ENCODE measurements around the gene RPS27.
"Not testable (repeated sequence)": the region's sequence is repeated elsewhere in the genome, so short reads cannot be mapped to it uniquely, and the experiment has no call there.

Gene RPS27

DNA sequence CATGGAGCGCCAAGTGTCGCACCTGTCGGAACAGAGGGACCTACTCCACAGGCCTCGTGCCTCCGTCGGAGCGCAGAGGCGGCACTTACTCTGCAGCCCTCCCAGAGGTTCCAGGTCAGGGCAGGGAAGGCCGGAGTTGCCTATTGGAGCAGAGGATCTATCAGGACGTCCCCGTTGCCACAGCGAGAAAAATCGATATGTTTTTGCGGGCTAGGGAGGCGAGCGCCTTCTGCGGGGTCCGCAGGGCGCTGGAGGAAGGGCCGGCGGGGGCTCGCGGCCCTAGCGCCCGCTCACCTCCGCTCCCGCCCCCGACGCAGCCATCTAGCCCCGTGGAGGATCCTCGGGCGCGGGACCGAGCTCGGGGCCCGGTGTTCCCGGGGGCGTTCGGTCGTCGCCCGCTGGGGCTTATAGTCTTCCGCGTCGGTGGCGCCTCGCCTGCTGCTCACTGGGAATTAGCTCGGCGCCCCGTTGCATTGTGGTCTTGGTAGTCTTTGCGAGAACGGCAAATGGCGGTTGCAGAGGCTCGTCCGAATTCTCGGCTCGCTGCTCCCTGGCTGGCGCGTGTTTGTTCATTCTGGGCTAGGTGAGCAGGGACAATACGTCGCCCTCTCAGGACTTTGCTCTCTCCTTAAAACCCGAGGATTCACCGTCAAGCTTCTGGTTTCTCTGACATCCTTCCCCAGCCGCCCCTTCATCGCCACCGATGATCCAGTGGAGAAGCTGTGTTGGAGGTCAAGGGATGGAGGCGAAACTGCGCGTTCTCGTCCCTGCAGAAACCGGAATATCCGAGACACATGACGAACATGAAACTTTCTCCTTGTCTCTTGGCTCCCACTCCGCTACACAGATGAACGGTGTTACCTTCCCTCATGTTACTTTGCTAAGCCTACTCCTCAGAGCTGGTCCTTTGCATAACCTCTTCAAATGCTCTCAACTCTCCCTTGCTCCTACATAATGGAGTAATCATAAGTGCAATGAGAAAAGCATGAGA, 13.0 kb upstream of the RPS27 start, which contains the start of gene JTB:
JTB (minus strand) TSS at position 425 of the 991 bp plus-strand sequence; CDS start at position 3, 422 bp downstream.
- H3K27ac ChIP-seq, result peak within 1 kb of the TSS; percentile 95 to 97
- H3K4me3 ChIP-seq, result peak within 1 kb of the TSS; percentile 91
- TF ChIP-seq, protein P1, sequence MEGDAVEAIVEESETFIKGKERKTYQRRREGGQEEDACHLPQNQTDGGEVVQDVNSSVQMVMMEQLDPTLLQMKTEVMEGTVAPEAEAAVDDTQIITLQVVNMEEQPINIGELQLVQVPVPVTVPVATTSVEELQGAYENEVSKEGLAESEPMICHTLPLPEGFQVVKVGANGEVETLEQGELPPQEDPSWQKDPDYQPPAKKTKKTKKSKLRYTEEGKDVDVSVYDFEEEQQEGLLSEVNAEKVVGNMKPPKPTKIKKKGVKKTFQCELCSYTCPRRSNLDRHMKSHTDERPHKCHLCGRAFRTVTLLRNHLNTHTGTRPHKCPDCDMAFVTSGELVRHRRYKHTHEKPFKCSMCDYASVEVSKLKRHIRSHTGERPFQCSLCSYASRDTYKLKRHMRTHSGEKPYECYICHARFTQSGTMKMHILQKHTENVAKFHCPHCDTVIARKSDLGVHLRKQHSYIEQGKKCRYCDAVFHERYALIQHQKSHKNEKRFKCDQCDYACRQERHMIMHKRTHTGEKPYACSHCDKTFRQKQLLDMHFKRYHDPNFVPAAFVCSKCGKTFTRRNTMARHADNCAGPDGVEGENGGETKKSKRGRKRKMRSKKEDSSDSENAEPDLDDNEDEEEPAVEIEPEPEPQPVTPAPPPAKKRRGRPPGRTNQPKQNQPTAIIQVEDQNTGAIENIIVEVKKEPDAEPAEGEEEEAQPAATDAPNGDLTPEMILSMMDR (IDR thresholded peaks at IDR 0.05), result no peak
- DNase-seq (ENCODE audit: low spot score), result peak; percentile 89

DNA sequence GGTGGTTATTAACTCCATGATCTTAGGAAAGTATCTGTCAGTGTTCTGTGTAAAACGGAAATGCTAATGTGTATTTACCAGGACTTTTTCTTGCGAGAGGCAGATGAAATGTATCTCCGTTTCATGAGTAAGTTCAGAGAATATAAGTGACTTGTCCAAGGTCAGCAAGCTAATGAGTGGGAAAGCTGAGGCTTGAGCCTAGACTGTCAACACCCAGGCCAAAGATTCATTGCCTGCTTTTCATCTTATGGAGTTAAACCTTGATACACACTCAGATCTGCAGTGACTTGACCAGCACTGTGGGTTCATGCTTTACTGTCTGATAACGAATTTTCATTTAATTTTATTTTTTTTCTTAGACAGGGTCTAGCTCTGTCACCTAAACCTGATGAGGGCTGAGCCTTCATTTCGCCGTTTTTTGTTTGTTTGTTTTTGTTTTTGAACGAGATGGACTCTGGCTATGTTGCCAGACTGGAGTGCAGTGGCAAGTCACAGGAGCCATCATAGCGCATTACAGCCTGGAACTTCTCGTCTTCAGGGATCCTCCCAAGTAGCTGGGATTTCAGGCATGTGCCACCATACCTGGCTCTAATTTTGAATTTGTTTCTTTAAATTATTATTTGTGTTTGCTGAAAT, 12.2 kb upstream of the RPS27 start:
- TF ChIP-seq, protein P1 (IDR thresholded peaks at IDR 0.05), result no peak
- DNase-seq (ENCODE audit: low spot score), result no peak
- H3K27ac ChIP-seq, result peak overlapping the region; percentile 95 to 97
- H3K4me3 ChIP-seq, result peak overlapping the region; percentile 91

DNA sequence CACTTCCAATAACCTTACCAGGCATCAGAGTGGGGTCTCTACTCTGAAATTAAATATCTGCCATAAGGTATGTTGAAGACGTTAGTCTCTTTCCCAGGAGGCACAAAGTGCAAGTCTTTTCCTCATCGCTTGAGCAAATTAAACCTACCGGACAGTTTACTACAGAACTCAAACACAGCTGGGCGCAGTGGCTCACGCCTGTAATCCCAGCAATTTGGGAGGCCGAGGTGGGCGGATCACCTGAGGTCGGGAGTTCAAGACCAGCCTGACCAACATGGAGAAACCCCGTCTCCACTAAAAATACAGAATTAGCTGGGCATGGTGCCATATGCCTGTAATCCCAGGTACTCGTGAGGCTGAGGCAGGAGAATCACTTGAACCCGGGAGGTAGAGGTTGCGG, 11.5 kb upstream of the RPS27 start:
- not testable (repeated sequence) for H3K27ac ChIP-seq; DNase-seq (ENCODE audit: low spot score)

DNA sequence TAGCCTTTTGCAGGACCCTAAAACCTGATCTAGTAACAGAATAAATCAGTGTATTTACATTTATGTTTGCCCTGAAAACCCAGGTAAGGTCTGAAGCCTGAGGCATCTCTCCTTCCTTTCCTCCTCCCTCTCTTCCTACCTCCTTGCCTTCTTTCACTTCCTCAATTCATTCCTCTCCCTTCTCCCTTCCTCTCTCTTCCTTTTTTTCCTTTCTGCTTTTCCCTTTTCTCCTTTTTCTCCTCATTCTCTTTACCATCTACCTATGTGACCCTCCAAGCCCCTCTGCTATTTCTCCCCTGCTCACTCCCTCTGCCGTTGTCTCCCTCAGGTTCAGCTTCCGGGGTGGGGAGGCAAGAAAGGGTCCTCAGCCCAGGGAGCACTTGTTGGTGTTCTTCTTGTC, 8.8 kb upstream of the RPS27 start:
- not testable (repeated sequence) for H3K27ac ChIP-seq; H3K4me3 ChIP-seq; DNase-seq (ENCODE audit: low spot score)

More for the DNA sequence above, 11.5 kb upstream of the RPS27 start:
- H3K4me3 ChIP-seq, result not testable (repeated sequence)

DNA sequence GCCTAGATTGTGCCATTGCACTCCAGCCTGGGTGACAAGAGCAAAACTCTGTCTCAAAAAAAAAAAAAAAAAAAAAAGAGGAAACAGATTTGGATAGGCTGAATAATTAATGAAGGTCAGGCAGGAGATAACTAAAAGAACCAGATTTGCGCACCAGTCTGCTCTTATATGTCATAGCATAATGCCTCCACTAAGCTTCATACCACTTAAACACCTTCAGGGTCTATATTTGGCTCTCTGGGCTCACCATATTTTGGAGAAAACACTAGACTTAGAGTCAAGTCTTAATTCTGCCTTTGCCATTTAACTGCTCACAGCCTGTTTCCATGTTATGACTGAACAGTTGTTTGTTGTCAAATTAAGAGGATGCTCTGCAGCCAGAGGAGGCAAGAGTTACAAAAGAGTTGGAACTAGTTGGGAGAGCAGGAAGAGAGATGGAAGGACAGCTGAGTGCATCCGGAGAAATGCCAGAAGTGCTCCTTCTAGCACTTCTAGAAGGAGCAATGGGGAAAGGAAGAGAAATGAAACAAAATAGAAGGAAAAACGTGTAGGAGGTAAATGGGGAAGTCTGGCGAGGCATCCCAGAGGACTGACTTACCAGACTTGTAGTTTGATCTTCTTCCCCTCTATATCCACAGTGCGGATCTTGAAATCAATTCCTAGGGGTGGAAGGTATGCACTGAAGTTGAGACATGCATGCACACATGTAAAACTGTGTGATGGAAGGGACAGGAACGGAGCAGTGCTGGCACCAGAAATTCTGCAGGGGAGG, 6.3 kb upstream of the RPS27 start:
- H3K4me3 ChIP-seq, result peak overlapping the region; percentile 83
- peak overlapping the region in 1 of 2 donors; percentile 90 for H3K27ac ChIP-seq
- TF ChIP-seq, protein P1 (IDR thresholded peaks at IDR 0.05), result no peak
- no peak for DNase-seq (ENCODE audit: low spot score)

DNA sequence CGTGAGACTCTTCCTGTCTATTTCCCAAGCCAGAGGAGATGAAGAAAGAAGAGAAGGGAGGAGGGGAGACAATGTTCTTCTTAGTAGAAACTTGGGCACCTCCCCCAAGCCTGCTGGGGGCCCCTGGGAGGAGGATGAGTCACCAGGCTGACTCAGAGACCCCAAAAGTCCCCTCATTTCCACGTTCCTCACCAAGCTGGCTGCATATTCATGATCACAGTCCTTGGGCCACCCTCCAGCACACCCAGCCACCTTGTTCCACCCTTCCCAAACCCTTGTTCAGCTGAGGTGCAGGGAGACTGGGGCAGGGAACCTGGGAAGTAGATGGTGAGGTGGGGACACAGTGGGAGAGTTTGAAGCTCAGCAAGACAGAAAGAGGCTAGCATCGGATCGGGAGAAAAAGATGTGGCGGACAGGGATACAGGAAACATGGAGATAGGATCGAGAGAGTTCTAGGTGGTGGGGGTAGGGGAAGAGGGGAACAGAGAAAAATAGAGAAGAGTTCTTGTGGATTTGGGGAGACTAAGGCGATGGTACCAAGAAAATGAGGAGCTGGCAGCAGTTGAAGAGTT, 5.1 kb upstream of the RPS27 start:
- Histone ChIP-seq H3K27ac (peak overlapping the region; percentile 86 to 90), H3K4me3 (peak overlapping the region; percentile 83)
- TF ChIP-seq, protein P1 (IDR thresholded peaks at IDR 0.05), result no peak
- peak; percentile 86 for DNase-seq (ENCODE audit: low spot score)

DNA sequence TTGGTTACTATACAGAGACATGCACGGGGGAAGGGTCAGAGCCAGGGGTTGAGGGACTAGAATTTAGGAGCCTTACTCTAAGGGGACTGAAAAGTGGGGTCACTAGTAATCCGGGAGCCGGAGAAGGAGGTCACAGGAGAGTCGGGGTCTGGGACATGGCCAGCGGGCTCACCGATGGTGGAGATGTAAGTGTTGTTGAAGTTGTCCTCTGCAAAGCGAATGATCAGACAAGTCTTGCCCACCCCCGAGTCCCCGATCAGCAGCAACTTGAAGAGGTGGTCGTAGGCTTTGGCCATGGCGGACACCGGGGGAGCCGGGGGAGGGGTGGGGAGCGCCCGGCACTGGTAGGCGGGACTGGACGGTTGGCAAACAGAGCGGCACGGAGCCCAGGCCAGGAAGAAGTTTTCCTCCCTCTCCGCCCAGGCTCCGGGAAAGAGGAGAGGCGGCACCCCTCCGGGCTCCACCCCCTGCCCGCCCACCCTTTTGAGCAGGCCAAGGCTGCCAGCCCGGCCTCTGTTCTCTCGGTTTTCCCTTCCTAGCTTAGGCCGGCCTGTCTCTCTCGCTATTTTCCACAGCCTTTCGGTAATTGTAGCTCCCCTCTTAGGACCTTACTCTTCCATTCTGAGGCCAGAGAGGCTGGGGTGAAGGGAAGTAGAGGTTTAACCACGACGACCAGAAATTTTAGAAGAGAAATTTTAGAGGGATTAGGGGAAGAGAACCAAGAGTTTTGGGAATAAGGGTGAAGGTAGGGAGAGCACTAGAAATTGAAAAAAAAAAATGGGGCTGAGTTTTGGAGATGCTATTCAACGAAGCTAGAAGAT, 4.4 kb upstream of the RPS27 start, which contains the start of gene RAB13:
RAB13 (minus strand) TSS at position 399 of the 821 bp plus-strand sequence; CDS start at position 296, 103 bp downstream.
- peak within 1 kb of the TSS; percentile 86 to 90 for H3K27ac ChIP-seq
- DNase-seq (ENCODE audit: low spot score), result peak; percentile 96
- H3K4me3 ChIP-seq, result peak within 1 kb of the TSS; percentile 83
- TF ChIP-seq, protein P1 (IDR thresholded peaks at IDR 0.05), result no peak

All from coronary artery (tissue), 2 donors.